Astrocyte of the spinal cord (primary cell): Measurements from ENCODE around the gene APOOL.

ENCODE experiments used
- DNase-seq: peaks from one replicate; pipeline ENCODE4 v3.0.0; 2011; ENCODE audit warnings: low read depth, low spot score
- H3K4me3 ChIP-seq: 2 replicates; pipeline ENCODE4 v1.5.1; 2011; ENCODE audit warnings: low read depth, mild to moderate bottlenecking, low read length, moderate library complexity
- in situ Hi-C: cut with HindIII; loops from 2 replicates; pipeline ENCODE4 v1.10.0; 2017; ENCODE audit warnings: low sequenced_read_pairs
- TF ChIP-seq, protein P1 (sequence below): IDR thresholded peaks from 2 replicates; pipeline ENCODE4 v1.5.1; 2012; ENCODE audit warnings: low read depth, mild to moderate bottlenecking, low read length, inconsistent platforms

The APOOL gene

DNA sequence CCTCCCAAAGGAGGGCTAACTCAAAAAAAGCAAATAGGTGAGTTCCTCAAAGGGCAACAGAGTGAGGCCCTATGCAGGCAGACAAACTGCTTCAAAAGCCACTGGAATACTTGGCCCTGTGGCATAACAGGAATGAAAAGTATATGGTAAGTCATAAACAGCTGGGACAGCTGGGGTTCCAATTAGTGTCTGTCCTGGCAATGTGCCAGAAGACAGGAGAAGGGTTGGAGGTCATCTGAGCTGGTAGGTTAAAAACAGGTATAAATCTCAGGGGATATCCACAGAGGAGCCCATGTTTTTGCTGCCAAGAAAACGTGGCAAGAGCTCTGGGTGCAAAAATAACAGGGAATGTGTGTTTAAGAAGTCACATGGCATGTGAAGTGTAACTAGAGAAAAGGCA, 111.6 kb downstream of the APOOL start:
- no peak overlapping the region for H3K4me3 ChIP-seq
- DNase-seq: no peak
- TF ChIP-seq, protein P1, sequence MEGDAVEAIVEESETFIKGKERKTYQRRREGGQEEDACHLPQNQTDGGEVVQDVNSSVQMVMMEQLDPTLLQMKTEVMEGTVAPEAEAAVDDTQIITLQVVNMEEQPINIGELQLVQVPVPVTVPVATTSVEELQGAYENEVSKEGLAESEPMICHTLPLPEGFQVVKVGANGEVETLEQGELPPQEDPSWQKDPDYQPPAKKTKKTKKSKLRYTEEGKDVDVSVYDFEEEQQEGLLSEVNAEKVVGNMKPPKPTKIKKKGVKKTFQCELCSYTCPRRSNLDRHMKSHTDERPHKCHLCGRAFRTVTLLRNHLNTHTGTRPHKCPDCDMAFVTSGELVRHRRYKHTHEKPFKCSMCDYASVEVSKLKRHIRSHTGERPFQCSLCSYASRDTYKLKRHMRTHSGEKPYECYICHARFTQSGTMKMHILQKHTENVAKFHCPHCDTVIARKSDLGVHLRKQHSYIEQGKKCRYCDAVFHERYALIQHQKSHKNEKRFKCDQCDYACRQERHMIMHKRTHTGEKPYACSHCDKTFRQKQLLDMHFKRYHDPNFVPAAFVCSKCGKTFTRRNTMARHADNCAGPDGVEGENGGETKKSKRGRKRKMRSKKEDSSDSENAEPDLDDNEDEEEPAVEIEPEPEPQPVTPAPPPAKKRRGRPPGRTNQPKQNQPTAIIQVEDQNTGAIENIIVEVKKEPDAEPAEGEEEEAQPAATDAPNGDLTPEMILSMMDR: no peak
- in situ Hi-C loops: no loop called here

DNA sequence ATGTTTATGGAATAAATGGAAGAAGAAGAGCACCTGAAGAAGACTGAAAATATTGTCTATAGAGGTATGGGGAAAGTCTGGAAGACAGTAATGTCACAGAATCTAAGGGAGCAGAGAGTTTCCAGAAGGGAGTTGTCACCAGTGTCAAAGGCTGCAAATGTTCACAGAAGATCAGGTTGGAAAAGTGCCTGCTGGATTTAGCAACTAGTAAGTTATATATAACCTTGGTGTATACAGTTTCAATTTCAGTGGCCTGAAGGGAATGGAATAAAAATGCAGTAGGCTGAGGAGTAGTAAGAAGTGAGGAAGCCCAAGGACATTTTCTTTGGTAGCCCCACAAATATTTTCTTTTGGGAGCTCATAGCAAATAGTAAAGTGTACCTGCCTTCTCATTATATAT, 132.7 kb downstream of the APOOL start:
- DNase-seq: no peak
- in situ Hi-C loops: no loop called here
- TF ChIP-seq, protein P1: no peak
- H3K4me3 ChIP-seq: no peak overlapping the region

DNA sequence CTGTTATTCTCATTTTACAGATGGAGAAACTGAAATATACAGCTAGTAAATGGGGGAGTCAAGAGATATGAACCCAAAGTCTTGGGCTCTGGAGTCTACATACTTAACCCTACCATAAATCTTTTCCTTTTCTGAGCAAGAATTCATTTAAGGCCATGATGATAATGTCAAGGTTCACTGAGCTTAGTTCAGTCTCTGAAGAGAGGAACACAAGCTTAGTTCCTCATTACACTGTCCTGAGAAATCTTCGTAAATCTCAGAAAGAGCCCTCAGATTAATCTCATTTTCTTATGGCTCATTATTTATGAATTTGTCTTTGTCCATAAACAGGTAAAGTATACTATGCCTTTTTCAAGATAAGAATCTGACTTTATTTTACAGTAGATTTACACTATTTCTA, 135.7 kb downstream of the APOOL start:
- in situ Hi-C loops: no loop called here
- TF ChIP-seq, protein P1: no peak

DNA sequence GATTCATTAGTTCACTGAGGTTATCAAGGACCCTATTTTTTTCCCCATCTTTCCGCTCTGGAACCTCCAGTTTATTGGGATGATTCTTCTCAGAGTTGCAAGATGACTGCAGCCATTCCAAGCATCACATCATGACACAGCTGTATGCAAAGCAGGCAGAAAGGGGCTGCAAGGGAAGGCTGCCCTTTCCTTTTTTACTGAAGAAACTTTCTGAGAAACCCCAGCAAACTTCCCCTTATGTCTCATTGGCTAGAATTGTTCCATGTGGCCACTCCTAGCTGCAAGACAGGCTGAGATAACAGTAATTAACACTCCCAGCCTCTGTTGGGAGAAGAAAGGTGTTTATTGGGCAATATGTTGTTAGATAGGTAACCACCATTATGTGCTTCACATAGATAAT, 137.3 kb downstream of the APOOL start:
- H3K4me3 ChIP-seq: no peak overlapping the region
- DNase-seq: no peak
- TF ChIP-seq, protein P1: no peak
- in situ Hi-C loops: no loop called here

More for the DNA sequence above, 135.7 kb downstream of the APOOL start:
- DNase-seq: no peak
- H3K4me3 ChIP-seq: no peak overlapping the region
